ENCODE data around the gene DHRS4. TPM values are rescaled to one million over a fixed set of nuclear protein-coding genes. Genes with fewer than 3 reads are reported as not detected.
A peak's percentile ranks its signal among the peaks of the same experiment; 100 is the strongest.

Gene DHRS4
- total and polyA plus RNA-seq, 2 of the 13 experiments (the other 11 are each of a cell fraction or from before 2014, with no cell fraction given) = 23.9 to 45.1 TPM

DNA sequence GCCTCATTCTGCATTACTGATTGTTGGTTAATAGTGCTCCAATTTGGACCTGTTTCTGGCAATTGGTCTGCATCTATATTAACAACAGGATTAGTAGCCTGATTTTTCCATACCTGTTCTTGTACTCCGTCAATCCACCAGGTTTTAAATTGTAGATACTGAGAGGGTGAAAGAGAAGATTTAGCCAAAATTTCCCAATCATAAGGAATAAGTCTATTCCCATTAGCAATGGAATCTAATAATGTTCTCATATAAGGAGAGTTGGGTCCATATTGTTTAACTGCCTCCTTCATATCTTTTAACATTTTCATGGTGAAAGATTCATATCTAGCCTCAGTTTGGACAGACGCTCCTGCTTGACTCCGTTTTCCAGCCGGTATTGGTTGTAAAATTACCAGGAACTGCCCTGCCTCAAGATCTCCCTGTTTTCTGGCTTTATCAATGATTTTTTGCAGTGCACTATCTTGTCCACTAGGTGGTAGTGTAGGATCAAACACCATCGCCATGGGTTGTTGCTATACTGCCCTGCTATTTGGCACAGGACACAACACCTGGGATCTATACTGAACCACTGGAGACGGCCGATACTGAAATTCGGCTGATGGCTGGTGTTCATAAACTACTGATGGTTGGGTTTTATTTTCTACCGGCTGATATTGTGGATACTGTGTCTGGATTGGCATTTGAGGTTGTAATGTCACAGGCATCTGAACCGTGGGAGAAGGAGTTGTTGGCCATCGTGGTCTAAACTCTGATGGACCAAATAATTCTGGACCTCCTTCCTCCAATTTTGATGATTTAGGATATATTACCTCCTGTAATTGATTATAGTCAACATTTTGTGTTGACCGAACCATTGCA is 60.3 kb downstream of the DHRS4 start (continued):
- TF ChIP-seq, protein P1, sequence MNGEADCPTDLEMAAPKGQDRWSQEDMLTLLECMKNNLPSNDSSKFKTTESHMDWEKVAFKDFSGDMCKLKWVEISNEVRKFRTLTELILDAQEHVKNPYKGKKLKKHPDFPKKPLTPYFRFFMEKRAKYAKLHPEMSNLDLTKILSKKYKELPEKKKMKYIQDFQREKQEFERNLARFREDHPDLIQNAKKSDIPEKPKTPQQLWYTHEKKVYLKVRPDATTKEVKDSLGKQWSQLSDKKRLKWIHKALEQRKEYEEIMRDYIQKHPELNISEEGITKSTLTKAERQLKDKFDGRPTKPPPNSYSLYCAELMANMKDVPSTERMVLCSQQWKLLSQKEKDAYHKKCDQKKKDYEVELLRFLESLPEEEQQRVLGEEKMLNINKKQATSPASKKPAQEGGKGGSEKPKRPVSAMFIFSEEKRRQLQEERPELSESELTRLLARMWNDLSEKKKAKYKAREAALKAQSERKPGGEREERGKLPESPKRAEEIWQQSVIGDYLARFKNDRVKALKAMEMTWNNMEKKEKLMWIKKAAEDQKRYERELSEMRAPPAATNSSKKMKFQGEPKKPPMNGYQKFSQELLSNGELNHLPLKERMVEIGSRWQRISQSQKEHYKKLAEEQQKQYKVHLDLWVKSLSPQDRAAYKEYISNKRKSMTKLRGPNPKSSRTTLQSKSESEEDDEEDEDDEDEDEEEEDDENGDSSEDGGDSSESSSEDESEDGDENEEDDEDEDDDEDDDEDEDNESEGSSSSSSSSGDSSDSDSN (CRISPR knock-in tag; IDR thresholded peaks at IDR 0.05) = peak; percentile 43
- no peak for TF ChIP-seq SP1 (IDR thresholded peaks at IDR 0.05)
- no peak; the same call in 1 of the 2 replicates for TF ChIP-seq SP1 (CRISPR knock-in tag; IDR thresholded peaks at IDR 0.05)
- TF ChIP-seq, protein P2, sequence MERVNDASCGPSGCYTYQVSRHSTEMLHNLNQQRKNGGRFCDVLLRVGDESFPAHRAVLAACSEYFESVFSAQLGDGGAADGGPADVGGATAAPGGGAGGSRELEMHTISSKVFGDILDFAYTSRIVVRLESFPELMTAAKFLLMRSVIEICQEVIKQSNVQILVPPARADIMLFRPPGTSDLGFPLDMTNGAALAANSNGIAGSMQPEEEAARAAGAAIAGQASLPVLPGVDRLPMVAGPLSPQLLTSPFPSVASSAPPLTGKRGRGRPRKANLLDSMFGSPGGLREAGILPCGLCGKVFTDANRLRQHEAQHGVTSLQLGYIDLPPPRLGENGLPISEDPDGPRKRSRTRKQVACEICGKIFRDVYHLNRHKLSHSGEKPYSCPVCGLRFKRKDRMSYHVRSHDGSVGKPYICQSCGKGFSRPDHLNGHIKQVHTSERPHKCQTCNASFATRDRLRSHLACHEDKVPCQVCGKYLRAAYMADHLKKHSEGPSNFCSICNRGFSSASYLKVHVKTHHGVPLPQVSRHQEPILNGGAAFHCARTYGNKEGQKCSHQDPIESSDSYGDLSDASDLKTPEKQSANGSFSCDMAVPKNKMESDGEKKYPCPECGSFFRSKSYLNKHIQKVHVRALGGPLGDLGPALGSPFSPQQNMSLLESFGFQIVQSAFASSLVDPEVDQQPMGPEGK (CRISPR knock-in tag; IDR thresholded peaks at IDR 0.05) = no peak
- TF ChIP-seq CREB1 (IDR thresholded peaks at IDR 0.05) = no peak
- TF ChIP-seq CREB1 (CRISPR knock-in tag; IDR thresholded peaks at IDR 0.05) = no peak
- TF ChIP-seq, protein P3, sequence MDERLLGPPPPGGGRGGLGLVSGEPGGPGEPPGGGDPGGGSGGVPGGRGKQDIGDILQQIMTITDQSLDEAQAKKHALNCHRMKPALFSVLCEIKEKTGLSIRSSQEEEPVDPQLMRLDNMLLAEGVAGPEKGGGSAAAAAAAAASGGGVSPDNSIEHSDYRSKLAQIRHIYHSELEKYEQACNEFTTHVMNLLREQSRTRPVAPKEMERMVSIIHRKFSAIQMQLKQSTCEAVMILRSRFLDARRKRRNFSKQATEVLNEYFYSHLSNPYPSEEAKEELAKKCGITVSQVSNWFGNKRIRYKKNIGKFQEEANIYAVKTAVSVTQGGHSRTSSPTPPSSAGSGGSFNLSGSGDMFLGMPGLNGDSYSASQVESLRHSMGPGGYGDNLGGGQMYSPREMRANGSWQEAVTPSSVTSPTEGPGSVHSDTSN (CRISPR knock-in tag; IDR thresholded peaks at IDR 0.05) = no peak
- TF ChIP-seq, protein P4, sequence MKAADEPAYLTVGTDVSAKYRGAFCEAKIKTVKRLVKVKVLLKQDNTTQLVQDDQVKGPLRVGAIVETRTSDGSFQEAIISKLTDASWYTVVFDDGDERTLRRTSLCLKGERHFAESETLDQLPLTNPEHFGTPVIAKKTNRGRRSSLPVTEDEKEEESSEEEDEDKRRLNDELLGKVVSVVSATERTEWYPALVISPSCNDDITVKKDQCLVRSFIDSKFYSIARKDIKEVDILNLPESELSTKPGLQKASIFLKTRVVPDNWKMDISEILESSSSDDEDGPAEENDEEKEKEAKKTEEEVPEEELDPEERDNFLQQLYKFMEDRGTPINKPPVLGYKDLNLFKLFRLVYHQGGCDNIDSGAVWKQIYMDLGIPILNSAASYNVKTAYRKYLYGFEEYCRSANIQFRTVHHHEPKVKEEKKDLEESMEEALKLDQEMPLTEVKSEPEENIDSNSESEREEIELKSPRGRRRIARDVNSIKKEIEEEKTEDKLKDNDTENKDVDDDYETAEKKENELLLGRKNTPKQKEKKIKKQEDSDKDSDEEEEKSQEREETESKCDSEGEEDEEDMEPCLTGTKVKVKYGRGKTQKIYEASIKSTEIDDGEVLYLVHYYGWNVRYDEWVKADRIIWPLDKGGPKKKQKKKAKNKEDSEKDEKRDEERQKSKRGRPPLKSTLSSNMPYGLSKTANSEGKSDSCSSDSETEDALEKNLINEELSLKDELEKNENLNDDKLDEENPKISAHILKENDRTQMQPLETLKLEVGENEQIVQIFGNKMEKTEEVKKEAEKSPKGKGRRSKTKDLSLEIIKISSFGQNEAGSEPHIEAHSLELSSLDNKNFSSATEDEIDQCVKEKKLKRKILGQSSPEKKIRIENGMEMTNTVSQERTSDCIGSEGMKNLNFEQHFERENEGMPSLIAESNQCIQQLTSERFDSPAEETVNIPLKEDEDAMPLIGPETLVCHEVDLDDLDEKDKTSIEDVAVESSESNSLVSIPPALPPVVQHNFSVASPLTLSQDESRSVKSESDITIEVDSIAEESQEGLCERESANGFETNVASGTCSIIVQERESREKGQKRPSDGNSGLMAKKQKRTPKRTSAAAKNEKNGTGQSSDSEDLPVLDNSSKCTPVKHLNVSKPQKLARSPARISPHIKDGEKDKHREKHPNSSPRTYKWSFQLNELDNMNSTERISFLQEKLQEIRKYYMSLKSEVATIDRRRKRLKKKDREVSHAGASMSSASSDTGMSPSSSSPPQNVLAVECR (CRISPR knock-in tag; IDR thresholded peaks at IDR 0.05; ENCODE audit: borderline replicate concordance) = peak; percentile 58; the same call in 1 of the 2 replicates
- TF ChIP-seq ZNF260 (CRISPR knock-in tag; IDR thresholded peaks at IDR 0.05; ENCODE audit: borderline replicate concordance, low read depth) = no peak
- TF ChIP-seq, protein P5, sequence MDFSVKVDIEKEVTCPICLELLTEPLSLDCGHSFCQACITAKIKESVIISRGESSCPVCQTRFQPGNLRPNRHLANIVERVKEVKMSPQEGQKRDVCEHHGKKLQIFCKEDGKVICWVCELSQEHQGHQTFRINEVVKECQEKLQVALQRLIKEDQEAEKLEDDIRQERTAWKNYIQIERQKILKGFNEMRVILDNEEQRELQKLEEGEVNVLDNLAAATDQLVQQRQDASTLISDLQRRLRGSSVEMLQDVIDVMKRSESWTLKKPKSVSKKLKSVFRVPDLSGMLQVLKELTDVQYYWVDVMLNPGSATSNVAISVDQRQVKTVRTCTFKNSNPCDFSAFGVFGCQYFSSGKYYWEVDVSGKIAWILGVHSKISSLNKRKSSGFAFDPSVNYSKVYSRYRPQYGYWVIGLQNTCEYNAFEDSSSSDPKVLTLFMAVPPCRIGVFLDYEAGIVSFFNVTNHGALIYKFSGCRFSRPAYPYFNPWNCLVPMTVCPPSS (IDR thresholded peaks at IDR 0.05) = no peak
- no peak for TF ChIP-seq KDM6A (CRISPR knock-in tag; IDR thresholded peaks at IDR 0.05; ENCODE audit: low read depth)
- peak; percentile 48 for TF ChIP-seq ZFP36 (IDR thresholded peaks at IDR 0.05; ENCODE audit: borderline replicate concordance, low read depth, low read length, partially characterized antibody)
- 0 out of 2 replicates have a peak, but pooled peaks have one; percentile 25 for TF ChIP-seq ZBTB20 (CRISPR knock-in tag; IDR thresholded peaks at IDR 0.05; ENCODE audit: borderline replicate concordance, low read depth)
- no peak for TF ChIP-seq SMYD3 (CRISPR knock-in tag; IDR thresholded peaks at IDR 0.05)
- TF ChIP-seq SALL1 (CRISPR knock-in tag; IDR thresholded peaks at IDR 0.05) = peak; percentile 64; the same call in 1 of the 2 replicates
- TF ChIP-seq SMAD1 (CRISPR knock-in tag; IDR thresholded peaks at IDR 0.05; ENCODE audit: borderline replicate concordance, low read depth) = no peak
- peak; percentile 45; the same call in 1 of the 2 replicates for TF ChIP-seq FOXC1 (CRISPR knock-in tag; IDR thresholded peaks at IDR 0.05; ENCODE audit: borderline replicate concordance)
- TF ChIP-seq HMG20B (CRISPR knock-in tag; conservative IDR thresholded peaks at IDR 0.05) = no peak
